ENCODE measurements around the gene FCHSD2.

- TF ChIP-seq CTCF (IDR thresholded peaks at IDR 0.05; ENCODE audit: low read depth, low read length, missing input control) (no peak), TAF1 (conservative IDR thresholded peaks at IDR 0.05) (no peak), YY1 (IDR thresholded peaks at IDR 0.05) (no peak), SP1 (IDR thresholded peaks at IDR 0.05) (no peak), EGR1 (IDR thresholded peaks at IDR 0.05; ENCODE audit: low read depth in 2 of 2) (no peak), JUND (IDR thresholded peaks at IDR 0.05) (no peak), FOXA1 (IDR thresholded peaks at IDR 0.05) (no peak), REST (IDR thresholded peaks at IDR 0.05) (no peak), RAD21 (IDR thresholded peaks at IDR 0.05) (no peak), GABPA (IDR thresholded peaks at IDR 0.05 in 1 of 2, conservative IDR thresholded peaks at IDR 0.05 in 1 of 2) (no peak)
These were observed 342.7 kb downstream of the FCHSD2 start for GRCh38 chr11:72799441-72799840.

Data from liver (tissue), 3 donors.